Adrenal gland (tissue), 12 donors: ENCODE data around the gene SWAP70. TPM values are rescaled to one million over a fixed set of nuclear protein-coding genes. Genes with fewer than 3 reads are reported as not detected.
"Not testable (repeated sequence)": the region's sequence is repeated elsewhere in the genome, so short reads cannot be mapped to it uniquely, and the experiment has no call there.

ENCODE experiments used
- DNase-seq, 7 donors: peaks; one replicate each; pipeline ENCODE4 v3.0.0-alpha.2; 2019 to 2020
- H3K27ac ChIP-seq, 5 donors: fragments of 200-600 bp; sonication (generic) in 4 of 5; 1 replicate in 3 of 5; 2 replicates in 2 of 5; pipeline versions ENCODE4 v1.5.1 to v1.8.0; 2016 to 2020; ENCODE audit warnings: mild to moderate bottlenecking in 1 of 5
- H3K27me3 ChIP-seq: fragments of 200-600 bp; 2 replicates; pipeline ENCODE4 v1.8.0; 2021
- H3K36me3 ChIP-seq, 2 donors: fragments of 200-600 bp; replicated peaks in 1 of 2; 1 replicate in 1 of 2; 2 replicates in 1 of 2; pipeline versions ENCODE4 v1.5.1 to v1.8.0; 2018 to 2022
- H3K4me1 ChIP-seq, 2 donors: fragments of 200-600 bp; replicated peaks in 1 of 2; 1 replicate in 1 of 2; 2 replicates in 1 of 2; pipeline versions ENCODE4 v1.5.1 to v1.8.0; 2018 to 2021
- H3K4me3 ChIP-seq, 4 donors: fragments of 200-600 bp; sonication (generic) in 3 of 4; one replicate each; pipeline ENCODE4 v1.5.1; 2016 to 2018
- H3K9me3 ChIP-seq, 3 donors: fragments of 200-600 bp; sonication (generic) in 1 of 3; replicated peaks in 1 of 3; 1 replicate in 2 of 3; 2 replicates in 1 of 3; pipeline versions ENCODE4 v1.5.1 to v1.8.0; 2016 to 2021
- POLR2A ChIP-seq, 2 donors: fragments of 450-650 bp; IDR thresholded peaks; one replicate each; pipeline ENCODE4 v1.6.1; 2017; ENCODE audit warnings: antibody characterized with exemption in 2 of 2, mild to moderate bottlenecking in 2 of 2, moderate library complexity in 1 of 2
- WGBS, 4 donors: extraction: QIAGEN DNeasy Blood & Tissue Kit in 2 of 4; methylation state at CpG; one replicate each; pipeline versions ENCODE4 v1.1.5 to v1.1.7; 2013 to 2017; 5-methylcytosine and 5-hydroxymethylcytosine counted together
- intact Hi-C, 2 donors: fragments of 100-400 bp; cut with DNase I; formaldehyde crosslinking; loops; one replicate each; pipeline versions ENCODE4 v1.14.1 to v1.15.0; 2022 to 2023
- polyA plus RNA-seq, 3 donors: library from polyadenylated mRNA; stranded (reverse); fragments of 200-250 nt in 2 of 3; fragments of 350-450 nt in 1 of 3; fragmentation: Illumina TruSeq in 1 of 3; extraction: RNeasy Lipid Tissue Mini Kit (QIAGEN cat#74804) in 1 of 3; gene quantifications; one replicate each; pipeline ENCODE4 v1.2.3, GENCODE V29; 2013 to 2014
- total RNA-seq, 9 donors: library from RNA; depleted of rRNA in 4 of 9; stranded (reverse); fragments of >200 nt in 4 of 9; fragments of 120-200 nt in 1 of 9; fragmentation: NEBNext Ultra II Directional in 1 of 9; extraction: Animal tissue kit (Norgen Biotek cat#: 25700) in 1 of 9; gene quantifications; one replicate each; pipeline versions ENCODE4 v1.1.0 to v1.2.4, GENCODE V29; 2013 to 2023
- TF ChIP-seq, protein P1 (sequence below), 6 experiments: fragments of 450-650 bp in 4 of 6; fragments of 200-600 bp in 2 of 6; sonication (generic) in 1 of 6; IDR thresholded peaks; 1 replicate in 5 of 6; 2 replicates in 1 of 6; pipeline versions ENCODE4 v1.5.1 to v1.8.0; 2016 to 2021; ENCODE audit warnings: antibody characterized with exemption in 6 of 6, mild to moderate bottlenecking in 2 of 6, moderate library complexity in 1 of 6
- donor health status: healthy with polysubstance abuse.
- donor health status: Bipolar disorder and iron deficiency.
- donor health status: DM: yes; HTN: yes; CAD: no.
- donor health status: DM: no; HTN: no; CAD: no.
- donor health status: DM: no; HTN: no; CAD: no.
- donor health status: DM: yes; HTN: yes; CAD: no.

Gene SWAP70
- total and polyA plus RNA-seq, 12 donors = 6.5 to 23.5 (median 17.0) TPM

DNA sequence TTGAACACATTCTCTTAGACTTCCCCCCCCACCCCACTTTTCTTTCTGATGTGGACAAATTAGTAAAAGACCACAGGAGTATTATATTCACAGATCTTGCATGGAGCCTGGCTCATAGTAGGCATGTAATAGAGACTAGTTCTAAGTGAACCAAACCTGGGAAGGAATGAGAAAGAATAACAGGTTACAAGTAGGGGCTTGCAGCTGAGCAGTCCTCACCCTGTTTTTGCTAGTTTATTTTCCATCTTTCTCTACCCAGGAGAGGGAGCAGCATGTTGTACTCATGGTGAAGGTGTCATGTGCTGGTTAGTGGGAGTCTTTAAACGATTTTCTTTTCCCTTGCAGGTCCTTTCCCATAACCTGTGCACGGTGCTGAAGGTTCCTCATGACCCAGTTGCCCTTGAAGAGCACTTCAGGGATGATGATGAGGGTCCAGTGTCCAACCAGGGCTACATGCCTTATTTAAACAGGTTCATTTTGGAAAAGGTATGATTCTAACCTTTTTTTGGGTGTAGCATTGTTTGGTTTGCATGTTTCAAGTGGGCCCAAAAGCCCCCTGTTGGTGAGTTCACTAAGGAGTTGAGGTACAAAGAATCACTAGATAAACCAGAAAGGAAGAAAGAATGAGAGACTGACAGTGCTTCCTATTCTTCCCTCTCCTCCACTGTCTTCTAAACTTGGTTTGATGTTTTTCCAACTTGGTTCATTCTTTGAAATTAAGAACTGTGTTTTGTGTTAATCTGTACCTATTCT, 30.1 kb downstream of the SWAP70 start:
- no peaks in the 10 kb centered on the region for H3K27me3 ChIP-seq
- peaks cover 0 to 26% of the 10 kb centered on the region in 2 donors for H3K4me1 ChIP-seq
- H3K9me3 ChIP-seq = no peaks in the 10 kb centered on the region
- intact Hi-C loops = no loop called here
- TF ChIP-seq POLR2A (IDR thresholded peaks at IDR 0.05) = no peak
- TF ChIP-seq, protein P1, sequence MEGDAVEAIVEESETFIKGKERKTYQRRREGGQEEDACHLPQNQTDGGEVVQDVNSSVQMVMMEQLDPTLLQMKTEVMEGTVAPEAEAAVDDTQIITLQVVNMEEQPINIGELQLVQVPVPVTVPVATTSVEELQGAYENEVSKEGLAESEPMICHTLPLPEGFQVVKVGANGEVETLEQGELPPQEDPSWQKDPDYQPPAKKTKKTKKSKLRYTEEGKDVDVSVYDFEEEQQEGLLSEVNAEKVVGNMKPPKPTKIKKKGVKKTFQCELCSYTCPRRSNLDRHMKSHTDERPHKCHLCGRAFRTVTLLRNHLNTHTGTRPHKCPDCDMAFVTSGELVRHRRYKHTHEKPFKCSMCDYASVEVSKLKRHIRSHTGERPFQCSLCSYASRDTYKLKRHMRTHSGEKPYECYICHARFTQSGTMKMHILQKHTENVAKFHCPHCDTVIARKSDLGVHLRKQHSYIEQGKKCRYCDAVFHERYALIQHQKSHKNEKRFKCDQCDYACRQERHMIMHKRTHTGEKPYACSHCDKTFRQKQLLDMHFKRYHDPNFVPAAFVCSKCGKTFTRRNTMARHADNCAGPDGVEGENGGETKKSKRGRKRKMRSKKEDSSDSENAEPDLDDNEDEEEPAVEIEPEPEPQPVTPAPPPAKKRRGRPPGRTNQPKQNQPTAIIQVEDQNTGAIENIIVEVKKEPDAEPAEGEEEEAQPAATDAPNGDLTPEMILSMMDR (IDR thresholded peaks at IDR 0.05) = no peak
- WGBS, 4 donors = 77 to 91% (median 86%) methylated on average over 2 of the region's 2 CpGs
- H3K27ac ChIP-seq = no peak overlapping the region
- no peak overlapping the region for H3K4me3 ChIP-seq
- H3K36me3 ChIP-seq = no peaks in the 10 kb centered on the region
- no peak for DNase-seq

DNA sequence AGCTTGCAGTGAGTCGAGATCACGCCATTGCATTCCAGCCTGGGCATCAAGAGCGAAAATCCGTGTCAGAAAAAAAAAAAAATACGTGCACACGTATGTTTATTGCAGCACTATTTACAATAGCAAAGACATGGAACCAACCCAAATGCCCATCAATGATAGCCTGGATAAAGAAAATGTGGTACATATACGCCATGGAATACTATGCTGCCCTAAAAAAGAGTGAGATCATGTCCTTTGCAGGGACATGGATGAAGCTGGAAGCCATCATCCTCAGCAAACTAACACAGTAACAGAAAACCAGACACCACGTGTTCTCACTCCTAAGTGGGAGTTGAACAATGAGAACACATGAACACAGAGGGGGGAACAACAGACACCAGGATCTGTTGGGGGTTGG, 31.4 kb downstream of the SWAP70 start:
- H3K9me3 ChIP-seq, H3K27ac ChIP-seq, H3K4me3 ChIP-seq, intact Hi-C loops, DNase-seq, H3K27me3 ChIP-seq, H3K36me3 ChIP-seq: not testable (repeated sequence)
- 95 to 99% (median 97%) methylated on average over 8 of the region's 8 CpGs for WGBS, 4 donors
- H3K4me1 ChIP-seq = peaks cover 0 to 14% of the 10 kb centered on the region in 2 donors

DNA sequence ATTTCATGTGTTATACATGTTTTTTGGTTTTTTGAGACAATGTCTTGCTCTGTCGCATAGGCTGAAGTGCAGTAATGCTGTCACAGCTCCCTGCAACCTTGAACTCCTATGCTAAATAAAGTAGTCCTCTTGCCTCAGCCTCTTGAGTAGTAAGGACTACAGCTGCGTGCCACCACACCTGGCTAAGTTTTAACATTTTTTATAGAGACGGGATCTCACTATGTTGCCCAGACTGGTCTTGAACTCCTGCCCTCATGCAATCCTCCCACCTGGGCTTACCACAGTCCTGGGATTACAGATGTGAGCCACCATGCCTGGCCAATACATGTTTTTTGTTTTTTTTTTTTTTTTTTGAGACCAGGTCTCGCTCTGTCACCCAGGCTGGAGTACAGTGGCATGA, 33.9 kb downstream of the SWAP70 start:
- H3K4me1 ChIP-seq = no peaks in the 10 kb centered on the region
- H3K27ac ChIP-seq = no peak overlapping the region
- WGBS, 4 donors = 89 to 99% (median 96%) methylated on average over 4 of the region's 4 CpGs
- intact Hi-C loops = no loop called here
- DNase-seq = no peak
- H3K9me3 ChIP-seq = no peaks in the 10 kb centered on the region
- H3K4me3 ChIP-seq = no peak overlapping the region
- H3K27me3 ChIP-seq = no peaks in the 10 kb centered on the region
- H3K36me3 ChIP-seq = no peaks in the 10 kb centered on the region
- TF ChIP-seq, protein P1 (IDR thresholded peaks at IDR 0.05) = no peak

DNA sequence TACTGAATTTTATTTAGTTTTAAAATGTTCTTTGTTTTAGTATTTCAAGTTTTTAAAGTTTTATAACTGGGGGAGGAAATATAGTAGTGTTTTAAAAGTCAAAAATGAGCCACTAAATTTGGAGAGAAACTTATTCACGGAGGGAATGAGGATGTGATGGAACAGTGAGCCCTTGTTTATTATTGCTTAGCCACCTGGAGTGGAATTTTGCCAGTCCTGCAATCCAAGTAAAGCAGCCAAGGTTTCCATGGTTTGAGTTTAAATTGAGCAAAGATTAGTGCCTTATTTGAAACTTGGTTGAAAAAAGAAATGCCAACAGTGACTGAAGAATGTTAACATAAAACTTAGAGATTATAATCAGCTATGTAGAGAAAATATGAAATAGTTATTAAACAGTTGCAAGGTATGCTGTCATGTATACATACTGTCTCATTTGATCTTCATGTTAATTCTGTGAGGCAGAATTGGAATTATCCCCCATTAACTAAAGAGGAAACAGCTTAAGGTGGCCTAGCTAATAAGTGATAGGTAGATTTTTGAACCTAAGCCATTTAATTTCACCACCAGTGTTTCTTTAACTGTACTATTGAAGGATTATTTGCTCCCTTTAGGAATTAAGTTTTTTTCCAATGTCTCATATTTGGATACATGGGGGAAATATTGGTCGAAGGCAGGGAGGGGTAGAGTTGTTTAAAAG, 36.4 kb downstream of the SWAP70 start:
- DNase-seq = no peak
- no peaks in the 10 kb centered on the region for H3K9me3 ChIP-seq
- TF ChIP-seq POLR2A (IDR thresholded peaks at IDR 0.05) = no peak
- H3K27me3 ChIP-seq = no peaks in the 10 kb centered on the region
- H3K27ac ChIP-seq = no peak overlapping the region
- WGBS, 4 donors = 75 to 84% (median 77%) methylated on average over 2 of the region's 2 CpGs
- peaks cover 0 to 8% of the 10 kb centered on the region in 2 donors for H3K4me1 ChIP-seq
- no peaks in the 10 kb centered on the region for H3K36me3 ChIP-seq
- intact Hi-C loops = no loop called here
- H3K4me3 ChIP-seq = no peak overlapping the region

DNA sequence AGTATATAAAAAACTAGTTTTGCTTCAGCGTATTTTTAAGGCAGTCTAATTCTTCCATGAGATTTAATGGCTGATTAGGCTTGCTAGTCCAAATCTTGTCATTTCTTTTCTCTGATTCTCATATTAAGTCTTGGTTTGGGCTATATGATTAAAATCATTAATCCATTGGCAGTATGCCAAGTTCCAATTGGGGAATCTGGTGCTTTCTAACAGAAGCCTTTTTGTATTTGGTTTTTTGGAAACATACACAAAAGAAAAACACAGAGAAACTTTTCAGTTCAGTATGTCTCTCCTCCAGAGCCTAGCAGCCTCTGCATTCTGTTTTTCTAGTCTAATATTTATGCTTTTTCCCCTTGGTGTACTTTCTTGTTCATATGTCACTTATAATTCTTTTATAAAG, 37.9 kb downstream of the SWAP70 start:
- intact Hi-C loops = no loop called here
- Histone ChIP-seq H3K9me3 (no peaks in the 10 kb centered on the region), H3K36me3 (no peaks in the 10 kb centered on the region), H3K27me3 (no peaks in the 10 kb centered on the region), H3K27ac (no peak overlapping the region), H3K4me3 (no peak overlapping the region), H3K4me1 (peaks cover 0 to 8% of the 10 kb centered on the region in 2 donors)
- 0 to 96% (median 53%) methylated on average over 1 of the region's 1 CpG for WGBS, 4 donors
- DNase-seq = no peak
- TF ChIP-seq POLR2A (IDR thresholded peaks at IDR 0.05) = no peak
- TF ChIP-seq, protein P1 (IDR thresholded peaks at IDR 0.05) = no peak
